ENCODE results near the gene ST8SIA4. TPM values are rescaled to one million over a fixed set of nuclear protein-coding genes. Genes with fewer than 3 reads are reported as not detected.

ST8SIA4 gene
- total RNA-seq, 1 experiment from 2014 or later: not detected

DNA sequence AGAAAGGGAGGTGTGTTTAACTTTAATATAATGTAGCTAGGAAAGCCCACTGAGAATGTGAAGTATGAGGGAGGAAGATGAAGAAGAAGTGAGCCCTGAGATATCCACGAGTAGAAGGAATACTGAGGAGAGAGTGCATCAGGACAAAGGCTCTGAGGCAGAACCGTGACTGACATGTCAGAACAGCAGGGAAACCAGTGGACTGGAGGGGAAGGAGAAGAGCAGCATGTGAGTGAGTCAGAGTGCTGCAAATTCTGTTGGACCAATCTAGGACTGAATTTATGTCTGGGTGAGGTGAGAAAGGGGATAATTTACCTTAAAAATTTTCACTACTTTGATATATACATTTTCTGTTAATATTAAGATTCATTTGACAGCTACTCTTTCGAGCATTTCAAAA is 110.3 kb downstream of the ST8SIA4 start:
- H3K27me3 Mint-ChIP-seq (ENCODE audit: low read depth): no peaks in the 10 kb centered on the region
- no peak overlapping the region for H3K27ac Mint-ChIP-seq
- no peak for DNase-seq
- H3K4me3 Mint-ChIP-seq: no peak overlapping the region
- Histone ChIP-seq H3K4me2 (ENCODE audit: insufficient read depth, insufficient read length, low read length) (no peak overlapping the region), H3K18ac (ENCODE audit: insufficient read length, low read depth, low read length) (no peak overlapping the region), H3K23ac (ENCODE audit: insufficient read length, low read depth, low read length) (no peak overlapping the region), H3K14ac (ENCODE audit: insufficient read depth, low read length) (no peak overlapping the region), H2AK5ac (ENCODE audit: insufficient read length, low read length) (no peak overlapping the region), H3K27me3 (ENCODE audit: insufficient read depth, low read length) (no peaks in the 10 kb centered on the region), H3K4me1 (ENCODE audit: insufficient read depth, low read length) (peaks cover 3% of the 10 kb centered on the region; the same call in 1 of the 2 replicates), H4K20me1 (ENCODE audit: control insufficient read depth, insufficient read depth, insufficient read length) (no peaks in the 10 kb centered on the region), H2BK20ac (ENCODE audit: low read depth, low read length, poor library complexity, severe bottlenecking) (no peak overlapping the region), H3K9ac (ENCODE audit: extremely low read depth, insufficient read length, low read length) (no peak overlapping the region), H3K27ac (ENCODE audit: insufficient read length, low read depth, low read length) (no peak overlapping the region), H4K5ac (ENCODE audit: insufficient read length, low read depth, low read length) (no peak overlapping the region), H3K79me2 (ENCODE audit: insufficient read depth, low read length) (no peaks in the 10 kb centered on the region), H2AFZ (ENCODE audit: low read length) (no peak overlapping the region), H3K79me1 (ENCODE audit: insufficient read depth, low read depth, low read length, poor library complexity, severe bottlenecking) (no peaks in the 10 kb centered on the region), H3T11ph (ENCODE audit: low read length) (no peak overlapping the region), H2BK12ac (ENCODE audit: insufficient read length, low read depth, low read length) (no peak overlapping the region), H2BK120ac (ENCODE audit: low read depth, low read length, poor library complexity, severe bottlenecking) (no peak overlapping the region), H3K56ac (ENCODE audit: insufficient read length, low read depth, low read length) (no peak overlapping the region), H2BK15ac (ENCODE audit: low read depth, low read length) (no peak overlapping the region), H3K4ac (ENCODE audit: low read depth, low read length) (no peak overlapping the region), H4K8ac (replicated peaks; ENCODE audit: insufficient read length, low read depth, low read length) (no peak overlapping the region), H4K91ac (ENCODE audit: insufficient read length, low read depth, low read length) (no peak overlapping the region), H3K23me2 (ENCODE audit: insufficient read length, low read depth, low read length, poor library complexity, severe bottlenecking) (no peaks in the 10 kb centered on the region), H3K9me3 (ENCODE audit: control insufficient read depth, low read depth, low read length) (no peaks in the 10 kb centered on the region), H2BK5ac (ENCODE audit: insufficient read length, low read length) (no peak overlapping the region)
- peaks cover 15 to 20% of the 10 kb centered on the region in 2 experiments for H3K4me1 Mint-ChIP-seq
- no peaks in the 10 kb centered on the region for H3K36me3 Mint-ChIP-seq (ENCODE audit: insufficient read depth in 1 of 3, low read depth in 3 of 3)
- no CpG with 5 or more reads among the region's 3 CpGs for WGBS (ENCODE audit: extremely low coverage, insufficient read length, low lambda C conversion rate)
- no peak for TF ChIP-seq CTCF (conservative IDR thresholded peaks at IDR 0.05)
- H3K9me3 Mint-ChIP-seq: no peaks in the 10 kb centered on the region
